Measurements from ENCODE around the gene SLC24A3.

Gene SLC24A3

DNA sequence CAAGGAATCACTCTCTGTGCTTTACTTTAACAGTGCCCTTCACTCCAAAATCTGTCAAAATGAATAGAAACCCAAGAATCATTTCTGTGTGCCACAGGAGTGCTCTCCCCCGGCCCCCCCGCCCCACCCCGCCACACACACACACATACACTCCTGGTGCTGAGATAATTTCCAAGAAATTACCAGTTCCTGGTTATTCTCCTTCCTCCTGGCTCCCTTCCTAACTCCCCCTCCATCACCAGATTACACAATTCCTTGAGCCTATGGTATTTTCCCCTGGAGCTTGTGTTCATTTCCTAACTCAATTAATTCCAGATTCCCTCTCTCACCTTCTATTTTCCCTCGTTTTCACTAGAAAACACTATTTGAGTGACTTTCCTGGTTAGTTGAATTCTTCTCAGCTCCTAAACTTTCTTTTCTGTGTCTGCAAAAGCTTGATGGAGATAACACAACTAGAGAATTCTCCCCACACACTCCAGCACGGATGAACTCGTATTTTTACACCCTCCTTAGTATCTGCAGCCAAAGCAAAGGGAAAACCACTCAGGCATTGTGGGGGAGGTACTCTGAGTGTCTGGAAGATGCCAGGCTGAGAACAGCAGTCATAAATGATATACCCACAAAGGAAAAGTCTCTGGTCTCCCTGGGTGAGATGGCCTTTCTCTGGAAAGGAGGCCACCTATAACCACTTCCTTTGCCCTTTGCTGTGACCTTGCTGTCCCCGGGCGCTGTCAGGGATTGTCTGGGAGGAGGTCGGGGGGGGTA, 1.9 kb upstream of the SLC24A3 start:
- no peak for ATAC-seq
- TF ChIP-seq ZNF565 (CRISPR knock-in tag; conservative IDR thresholded peaks at IDR 0.05; ENCODE audit: low read depth), result no peak
- no peak for TF ChIP-seq ZFP30 (CRISPR knock-in tag; IDR thresholded peaks at IDR 0.05)
- no peak for TF ChIP-seq ZNF70 (CRISPR knock-in tag; IDR thresholded peaks at IDR 0.05)
- no peak for TF ChIP-seq ZNF8 (CRISPR knock-in tag; IDR thresholded peaks at IDR 0.05)
- TF ChIP-seq, protein P1, sequence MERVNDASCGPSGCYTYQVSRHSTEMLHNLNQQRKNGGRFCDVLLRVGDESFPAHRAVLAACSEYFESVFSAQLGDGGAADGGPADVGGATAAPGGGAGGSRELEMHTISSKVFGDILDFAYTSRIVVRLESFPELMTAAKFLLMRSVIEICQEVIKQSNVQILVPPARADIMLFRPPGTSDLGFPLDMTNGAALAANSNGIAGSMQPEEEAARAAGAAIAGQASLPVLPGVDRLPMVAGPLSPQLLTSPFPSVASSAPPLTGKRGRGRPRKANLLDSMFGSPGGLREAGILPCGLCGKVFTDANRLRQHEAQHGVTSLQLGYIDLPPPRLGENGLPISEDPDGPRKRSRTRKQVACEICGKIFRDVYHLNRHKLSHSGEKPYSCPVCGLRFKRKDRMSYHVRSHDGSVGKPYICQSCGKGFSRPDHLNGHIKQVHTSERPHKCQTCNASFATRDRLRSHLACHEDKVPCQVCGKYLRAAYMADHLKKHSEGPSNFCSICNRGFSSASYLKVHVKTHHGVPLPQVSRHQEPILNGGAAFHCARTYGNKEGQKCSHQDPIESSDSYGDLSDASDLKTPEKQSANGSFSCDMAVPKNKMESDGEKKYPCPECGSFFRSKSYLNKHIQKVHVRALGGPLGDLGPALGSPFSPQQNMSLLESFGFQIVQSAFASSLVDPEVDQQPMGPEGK (CRISPR knock-in tag; IDR thresholded peaks at IDR 0.05; ENCODE audit: borderline replicate concordance), result no peak
- no peak for TF ChIP-seq OSR1 (CRISPR knock-in tag; IDR thresholded peaks at IDR 0.05)
- TF ChIP-seq TOX (CRISPR knock-in tag; IDR thresholded peaks at IDR 0.05; ENCODE audit: borderline replicate concordance), result no peak
- TF ChIP-seq, protein P2, sequence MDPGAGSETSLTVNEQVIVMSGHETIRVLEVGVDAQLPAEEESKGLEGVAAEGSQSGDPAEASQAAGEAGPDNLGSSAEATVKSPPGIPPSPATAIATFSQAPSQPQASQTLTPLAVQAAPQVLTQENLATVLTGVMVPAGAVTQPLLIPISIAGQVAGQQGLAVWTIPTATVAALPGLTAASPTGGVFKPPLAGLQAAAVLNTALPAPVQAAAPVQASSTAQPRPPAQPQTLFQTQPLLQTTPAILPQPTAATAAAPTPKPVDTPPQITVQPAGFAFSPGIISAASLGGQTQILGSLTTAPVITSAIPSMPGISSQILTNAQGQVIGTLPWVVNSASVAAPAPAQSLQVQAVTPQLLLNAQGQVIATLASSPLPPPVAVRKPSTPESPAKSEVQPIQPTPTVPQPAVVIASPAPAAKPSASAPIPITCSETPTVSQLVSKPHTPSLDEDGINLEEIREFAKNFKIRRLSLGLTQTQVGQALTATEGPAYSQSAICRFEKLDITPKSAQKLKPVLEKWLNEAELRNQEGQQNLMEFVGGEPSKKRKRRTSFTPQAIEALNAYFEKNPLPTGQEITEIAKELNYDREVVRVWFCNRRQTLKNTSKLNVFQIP (CRISPR knock-in tag; IDR thresholded peaks at IDR 0.05; ENCODE audit: borderline replicate concordance, low read depth), result no peak
- TF ChIP-seq TCF4 (CRISPR knock-in tag; IDR thresholded peaks at IDR 0.05; ENCODE audit: borderline replicate concordance), result no peak
- TF ChIP-seq SNAI2 (CRISPR knock-in tag; IDR thresholded peaks at IDR 0.05), result no peak
- no peak for TF ChIP-seq ISL1 (CRISPR knock-in tag; IDR thresholded peaks at IDR 0.05)
- TF ChIP-seq ZC3H10 (CRISPR knock-in tag; IDR thresholded peaks at IDR 0.05), result no peak
- TF ChIP-seq RARB (CRISPR knock-in tag; IDR thresholded peaks at IDR 0.05), result no peak
- TF ChIP-seq, protein P3, sequence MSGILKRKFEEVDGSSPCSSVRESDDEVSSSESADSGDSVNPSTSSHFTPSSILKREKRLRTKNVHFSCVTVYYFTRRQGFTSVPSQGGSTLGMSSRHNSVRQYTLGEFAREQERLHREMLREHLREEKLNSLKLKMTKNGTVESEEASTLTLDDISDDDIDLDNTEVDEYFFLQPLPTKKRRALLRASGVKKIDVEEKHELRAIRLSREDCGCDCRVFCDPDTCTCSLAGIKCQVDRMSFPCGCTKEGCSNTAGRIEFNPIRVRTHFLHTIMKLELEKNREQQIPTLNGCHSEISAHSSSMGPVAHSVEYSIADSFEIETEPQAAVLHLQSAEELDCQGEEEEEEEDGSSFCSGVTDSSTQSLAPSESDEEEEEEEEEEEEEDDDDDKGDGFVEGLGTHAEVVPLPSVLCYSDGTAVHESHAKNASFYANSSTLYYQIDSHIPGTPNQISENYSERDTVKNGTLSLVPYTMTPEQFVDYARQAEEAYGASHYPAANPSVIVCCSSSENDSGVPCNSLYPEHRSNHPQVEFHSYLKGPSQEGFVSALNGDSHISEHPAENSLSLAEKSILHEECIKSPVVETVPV (CRISPR knock-in tag; IDR thresholded peaks at IDR 0.05), result no peak
- TF ChIP-seq, protein P4, sequence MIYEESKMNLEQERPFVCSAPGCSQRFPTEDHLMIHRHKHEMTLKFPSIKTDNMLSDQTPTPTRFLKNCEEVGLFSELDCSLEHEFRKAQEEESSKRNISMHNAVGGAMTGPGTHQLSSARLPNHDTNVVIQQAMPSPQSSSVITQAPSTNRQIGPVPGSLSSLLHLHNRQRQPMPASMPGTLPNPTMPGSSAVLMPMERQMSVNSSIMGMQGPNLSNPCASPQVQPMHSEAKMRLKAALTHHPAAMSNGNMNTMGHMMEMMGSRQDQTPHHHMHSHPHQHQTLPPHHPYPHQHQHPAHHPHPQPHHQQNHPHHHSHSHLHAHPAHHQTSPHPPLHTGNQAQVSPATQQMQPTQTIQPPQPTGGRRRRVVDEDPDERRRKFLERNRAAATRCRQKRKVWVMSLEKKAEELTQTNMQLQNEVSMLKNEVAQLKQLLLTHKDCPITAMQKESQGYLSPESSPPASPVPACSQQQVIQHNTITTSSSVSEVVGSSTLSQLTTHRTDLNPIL (CRISPR knock-in tag; IDR thresholded peaks at IDR 0.05; ENCODE audit: low read depth), result no peak
- no peak for TF ChIP-seq ESRRG (CRISPR knock-in tag; IDR thresholded peaks at IDR 0.05)
- TF ChIP-seq, protein P5, sequence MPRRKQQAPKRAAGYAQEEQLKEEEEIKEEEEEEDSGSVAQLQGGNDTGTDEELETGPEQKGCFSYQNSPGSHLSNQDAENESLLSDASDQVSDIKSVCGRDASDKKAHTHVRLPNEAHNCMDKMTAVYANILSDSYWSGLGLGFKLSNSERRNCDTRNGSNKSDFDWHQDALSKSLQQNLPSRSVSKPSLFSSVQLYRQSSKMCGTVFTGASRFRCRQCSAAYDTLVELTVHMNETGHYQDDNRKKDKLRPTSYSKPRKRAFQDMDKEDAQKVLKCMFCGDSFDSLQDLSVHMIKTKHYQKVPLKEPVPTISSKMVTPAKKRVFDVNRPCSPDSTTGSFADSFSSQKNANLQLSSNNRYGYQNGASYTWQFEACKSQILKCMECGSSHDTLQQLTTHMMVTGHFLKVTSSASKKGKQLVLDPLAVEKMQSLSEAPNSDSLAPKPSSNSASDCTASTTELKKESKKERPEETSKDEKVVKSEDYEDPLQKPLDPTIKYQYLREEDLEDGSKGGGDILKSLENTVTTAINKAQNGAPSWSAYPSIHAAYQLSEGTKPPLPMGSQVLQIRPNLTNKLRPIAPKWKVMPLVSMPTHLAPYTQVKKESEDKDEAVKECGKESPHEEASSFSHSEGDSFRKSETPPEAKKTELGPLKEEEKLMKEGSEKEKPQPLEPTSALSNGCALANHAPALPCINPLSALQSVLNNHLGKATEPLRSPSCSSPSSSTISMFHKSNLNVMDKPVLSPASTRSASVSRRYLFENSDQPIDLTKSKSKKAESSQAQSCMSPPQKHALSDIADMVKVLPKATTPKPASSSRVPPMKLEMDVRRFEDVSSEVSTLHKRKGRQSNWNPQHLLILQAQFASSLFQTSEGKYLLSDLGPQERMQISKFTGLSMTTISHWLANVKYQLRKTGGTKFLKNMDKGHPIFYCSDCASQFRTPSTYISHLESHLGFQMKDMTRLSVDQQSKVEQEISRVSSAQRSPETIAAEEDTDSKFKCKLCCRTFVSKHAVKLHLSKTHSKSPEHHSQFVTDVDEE (CRISPR knock-in tag; IDR thresholded peaks at IDR 0.05), result no peak
- TF ChIP-seq PPARA (CRISPR knock-in tag; IDR thresholded peaks at IDR 0.05; ENCODE audit: borderline replicate concordance), result no peak
- no peak for TF ChIP-seq GLIS3 (CRISPR knock-in tag; IDR thresholded peaks at IDR 0.05)

DNA sequence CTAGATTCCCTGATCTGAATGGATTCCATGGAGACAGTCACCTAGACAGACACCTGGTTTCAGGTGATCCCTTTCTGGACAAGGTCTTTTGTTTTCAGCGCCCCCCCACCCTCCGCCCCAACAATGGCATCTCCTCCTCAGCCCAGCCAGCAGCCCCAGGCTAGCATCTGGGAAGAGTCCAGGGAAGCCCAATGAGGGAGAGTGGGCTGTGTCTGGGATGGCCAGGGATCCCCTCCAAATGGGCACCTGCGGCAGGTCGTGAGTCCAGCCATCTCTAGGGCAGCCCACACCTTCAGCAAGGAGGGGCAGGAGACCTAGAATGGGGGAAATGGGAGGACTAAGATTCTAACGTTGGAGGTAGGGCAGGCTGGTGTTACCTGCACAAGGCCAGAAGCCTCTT, 1.2 kb upstream of the SLC24A3 start:
- no peak for TF ChIP-seq SNAI2 (CRISPR knock-in tag; IDR thresholded peaks at IDR 0.05)
- no peak for TF ChIP-seq ZC3H10 (CRISPR knock-in tag; IDR thresholded peaks at IDR 0.05)
- no peak for TF ChIP-seq PPARA (CRISPR knock-in tag; IDR thresholded peaks at IDR 0.05; ENCODE audit: borderline replicate concordance)
- no peak for TF ChIP-seq GLIS3 (CRISPR knock-in tag; IDR thresholded peaks at IDR 0.05)
- ATAC-seq, result no peak

DNA sequence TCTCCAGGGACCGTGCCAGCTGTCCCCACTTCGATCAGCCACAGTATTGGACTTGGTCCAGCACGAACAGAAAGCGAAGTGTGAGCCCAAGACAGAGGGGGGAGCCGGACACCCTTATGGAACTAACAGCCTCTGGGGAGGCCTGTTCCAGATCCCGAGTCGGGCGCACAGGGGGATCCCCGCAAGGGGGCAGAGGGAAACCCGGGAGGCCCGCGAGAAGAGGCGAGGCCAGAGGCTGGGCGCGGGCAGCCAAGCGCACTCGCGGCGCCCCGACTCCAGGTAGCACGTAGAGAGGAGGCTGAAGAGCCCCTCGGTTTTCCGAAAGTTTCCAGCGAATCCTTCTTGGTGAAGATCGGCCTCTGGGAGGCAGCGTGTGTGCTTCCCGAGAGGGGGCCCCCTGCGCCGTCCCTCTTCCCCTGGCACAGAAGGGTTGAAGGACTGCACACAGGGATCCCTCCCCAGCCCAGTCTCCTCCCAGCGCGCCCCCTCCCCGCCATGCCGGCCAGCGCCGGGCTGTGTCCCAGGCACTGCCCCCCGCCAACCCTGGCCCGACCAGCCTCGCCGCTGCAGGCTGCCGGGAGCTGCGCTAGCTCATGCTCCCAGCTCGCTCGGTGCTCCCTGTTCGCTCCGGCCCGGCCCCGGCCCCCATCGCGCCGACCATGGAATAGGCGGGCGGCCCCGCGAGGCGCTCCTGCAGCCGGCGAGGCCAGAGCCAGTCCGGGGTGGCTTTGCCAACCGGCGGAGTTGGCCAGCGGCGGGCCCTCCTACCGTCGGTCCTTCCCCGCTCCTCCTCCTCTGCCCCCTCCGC, 577 bp upstream of the SLC24A3 start:
- no peak; the same call in 2 of the 3 replicates for ATAC-seq
- TF ChIP-seq, protein P1 (CRISPR knock-in tag; IDR thresholded peaks at IDR 0.05; ENCODE audit: borderline replicate concordance), result no peak
- TF ChIP-seq BACH2 (CRISPR knock-in tag; IDR thresholded peaks at IDR 0.05; ENCODE audit: borderline replicate concordance), result no peak
- TF ChIP-seq, protein P2 (CRISPR knock-in tag; IDR thresholded peaks at IDR 0.05; ENCODE audit: borderline replicate concordance, low read depth), result no peak
- TF ChIP-seq ZNF70 (CRISPR knock-in tag; IDR thresholded peaks at IDR 0.05), result no peak
- TF ChIP-seq PPARA (CRISPR knock-in tag; IDR thresholded peaks at IDR 0.05; ENCODE audit: borderline replicate concordance), result no peak
